B cell (primary cell): ENCODE data around the gene SASH1. TPM values are rescaled to one million over a fixed set of nuclear protein-coding genes. Genes with fewer than 3 reads are reported as not detected.
A peak's percentile ranks its signal among the peaks of the same experiment; 100 is the strongest.

ENCODE experiments used
- ATAC-seq: fragments of 200-7000 bp; cut with Tn5 transposase; one replicate; pipeline ENCODE4 v1.10.0; 2021; ENCODE audit warnings: low read depth, mild to moderate bottlenecking, moderate number of reproducible peaks, moderate library complexity
- CTCF ChIA-PET: fragments of 350-600 bp; sonication (Branson Sonifier 250); formaldehyde crosslinking; loops from one replicate; lab custom pipeline; 2021; ENCODE audit warnings: antibody characterized with exemption, inconsistent platforms; lab: Charles Lee
- POLR2A ChIA-PET: fragments of 350-600 bp; sonication (Branson Sonifier 250); formaldehyde crosslinking; loops from one replicate; lab custom pipeline; 2021; ENCODE audit warnings: antibody characterized with exemption; lab: Charles Lee
- DNase-seq: peaks from one replicate; pipeline ENCODE4 v3.0.0; 2013
- H2AFZ ChIP-seq: 2 replicates; pipeline ENCODE4 v1.6.1; 2012; ENCODE audit warnings: mild to moderate bottlenecking, low read depth, low read length; ENCODE audit not compliant: insufficient read depth, poor library complexity, severe bottlenecking
- H3K27ac ChIP-seq, 2 donors: 1 replicate in 1 of 2; 2 replicates in 1 of 2; pipeline ENCODE4 v1.5.1; 2012 to 2013; ENCODE audit warnings: low read length in 2 of 2, mild to moderate bottlenecking in 2 of 2, moderate library complexity in 1 of 2
- H3K27me3 ChIP-seq, 4 experiments: fragments of 200-600 bp in 1 of 4; sonication (generic) in 1 of 4; replicated peaks in 1 of 4; 1 replicate in 2 of 4; 2 replicates in 2 of 4; pipeline versions ENCODE4 v1.6.1 to v1.7.0; 2013 to 2016; ENCODE audit warnings: low read length in 3 of 4, mild to moderate bottlenecking in 2 of 4, mixed read lengths in 1 of 4, moderate library complexity in 1 of 4; ENCODE audit not compliant: insufficient read depth in 4 of 4, control insufficient read depth in 3 of 4; ENCODE audit errors: control extremely low read depth in 1 of 4
- H3K36me3 ChIP-seq, 2 experiments: replicated peaks in 1 of 2; 1 replicate in 1 of 2; 2 replicates in 1 of 2; pipeline versions ENCODE4 v1.6.1 to v1.7.1; 2013; ENCODE audit warnings: low read length in 1 of 2; ENCODE audit not compliant: insufficient read depth in 2 of 2, control insufficient read depth in 1 of 2; ENCODE audit errors: control extremely low read depth in 1 of 2, extremely low read depth in 1 of 2
- H3K4me1 ChIP-seq, 2 donors: fragments of 200-600 bp in 1 of 2; sonication (generic) in 1 of 2; 1 replicate in 1 of 2; 2 replicates in 1 of 2; pipeline versions ENCODE4 v1.5.1 to v1.6.1; 2013 to 2017; ENCODE audit warnings: low read length in 2 of 2; ENCODE audit not compliant: control insufficient read depth in 2 of 2, insufficient read depth in 2 of 2
- H3K4me2 ChIP-seq: replicated peaks from 2 replicates; pipeline ENCODE3; 2012; ENCODE audit warnings: mild to moderate bottlenecking, low read depth, low read length; ENCODE audit not compliant: poor library complexity, severe bottlenecking
- H3K4me3 ChIP-seq, 5 experiments: fragments of 200-600 bp in 1 of 5; sonication (generic) in 1 of 5; 1 replicate in 3 of 5; 2 replicates in 2 of 5; pipeline versions ENCODE4 v1.5.1 to v1.7.0; 2011 to 2016; ENCODE audit warnings: low read length in 4 of 5, mild to moderate bottlenecking in 4 of 5, low read depth in 2 of 5, control low read depth in 1 of 5, moderate library complexity in 1 of 5; ENCODE audit not compliant: insufficient read depth in 1 of 5; ENCODE audit errors: control extremely low read depth in 1 of 5, extremely low read depth in 1 of 5
- H3K79me2 ChIP-seq: fragments of 200-600 bp; sonication (generic); one replicate; pipeline ENCODE4 v1.6.0; 2016; ENCODE audit warnings: low read length; ENCODE audit not compliant: control insufficient read depth, insufficient read depth
- H3K9ac ChIP-seq: fragments of 200-600 bp; sonication (generic); 2 replicates; pipeline ENCODE4 v1.6.1; 2017; ENCODE audit warnings: mild to moderate bottlenecking, low read length, moderate library complexity
- H3K9me3 ChIP-seq, 3 donors: one replicate each; pipeline versions ENCODE4 v1.6.1 to v1.7.1; 2013; ENCODE audit warnings: low read length in 2 of 3; ENCODE audit not compliant: control insufficient read depth in 2 of 3, insufficient read depth in 1 of 3; ENCODE audit errors: control extremely low read depth in 1 of 3
- H4K20me1 ChIP-seq: 2 replicates; pipeline ENCODE4 v1.6.0; 2012; ENCODE audit warnings: mild to moderate bottlenecking, low read length; ENCODE audit not compliant: insufficient read depth, control insufficient read depth, poor library complexity, severe bottlenecking
- H3K27ac Mint-ChIP-seq: one replicate; pipeline ENCODE4 v1.8.0; 2021; ENCODE audit warnings: mixed read lengths
- H3K27me3 Mint-ChIP-seq: one replicate; pipeline ENCODE4 v1.8.0; 2021; ENCODE audit warnings: mixed read lengths
- H3K4me1 Mint-ChIP-seq: one replicate; pipeline ENCODE4 v1.8.0; 2021; ENCODE audit warnings: mixed read lengths
- H3K4me3 Mint-ChIP-seq: one replicate; pipeline ENCODE4 v1.8.0; 2021; ENCODE audit warnings: mixed read lengths
- H3K9me3 Mint-ChIP-seq: one replicate; pipeline ENCODE4 v1.8.0; 2022; ENCODE audit warnings: mixed read lengths; ENCODE audit not compliant: insufficient read depth
- EZH2 ChIP-seq: IDR thresholded peaks from 2 replicates; pipeline ENCODE4 v1.6.1; 2012; ENCODE audit warnings: borderline replicate concordance, low read depth, mild to moderate bottlenecking, moderate library complexity, low read length; ENCODE audit not compliant: insufficient read depth, poor library complexity, severe bottlenecking
- WGBS: methylation state at CpG from one replicate; pipeline ENCODE4 v1.1.5; 2013; ENCODE audit warnings: missing lambda C conversion rate; ENCODE audit not compliant: insufficient coverage; 5-methylcytosine and 5-hydroxymethylcytosine counted together
- intact Hi-C: fragments of 100-400 bp; cut with micrococcal nuclease; formaldehyde crosslinking; loops from one replicate; pipeline ENCODE4 v1.10.0; 2022
- polyA plus RNA-seq: library from polyadenylated mRNA; depleted of rRNA; stranded (reverse); fragments of >200 nt; gene quantifications from 2 replicates; pipeline ENCODE4 v1.2.3, GENCODE V29; 2012
- total RNA-seq, 2 donors: library from RNA; stranded (reverse); fragments of 120-200 nt in 1 of 2; gene quantifications; 1 replicate in 1 of 2; 2 replicates in 1 of 2; pipeline versions ENCODE4 v1.2.3 to v1.2.4, GENCODE V29; 2013 to 2022
- TF ChIP-seq, protein P1 (sequence below): fragments of 200-600 bp; IDR thresholded peaks from one replicate; pipeline ENCODE4 v1.8.0; 2022; ENCODE audit warnings: antibody characterized with exemption, mild to moderate bottlenecking

SASH1 gene
- total and polyA plus RNA-seq, 2 donors (not counting 1 experiment from before 2014, with no cell fraction given): 0.01 to 0.07 TPM

DNA sequence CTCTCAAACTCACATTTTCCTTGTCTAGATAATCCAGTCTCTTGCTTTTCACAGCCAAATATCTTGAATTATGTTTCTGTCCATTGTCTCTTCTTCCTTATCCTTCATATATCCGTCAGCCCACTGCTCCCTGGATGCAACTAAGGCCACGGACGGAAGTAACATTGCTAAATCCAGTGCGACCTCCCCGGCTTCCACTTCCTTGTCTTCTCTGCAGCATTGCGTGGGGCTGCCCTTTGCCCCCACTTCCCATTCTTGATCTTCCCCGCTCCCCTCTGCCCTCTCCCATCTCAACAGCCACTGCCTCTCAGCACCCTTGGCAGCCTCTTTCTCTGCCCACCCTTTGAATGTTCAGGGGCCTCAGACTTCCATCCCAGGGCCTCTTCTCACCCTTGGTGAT lies 213.8 kb downstream of the SASH1 start:
- CTCF ChIA-PET: interaction anchor here (0.6 to 2.6 kb wide), 2 partner anchors 21 to 432 kb away, joined by 4 to 12 read pairs; no protein-coding TSS in a partner anchor
- no peak overlapping the region for H3K27ac ChIP-seq
- Mint-ChIP-seq H3K4me3 (no peak overlapping the region), H3K4me1 (peaks cover 23% of the 10 kb centered on the region), H3K27me3 (peaks cover 11% of the 10 kb centered on the region), H3K27ac (no peak overlapping the region), H3K9me3 (peaks cover 2% of the 10 kb centered on the region)
- no peak overlapping the region for H2AFZ ChIP-seq
- H4K20me1 ChIP-seq: no peaks in the 10 kb centered on the region
- no peak overlapping the region for H3K9ac ChIP-seq
- H3K36me3 ChIP-seq: no peaks in the 10 kb centered on the region
- ATAC-seq (no peak), DNase-seq (no peak)
- POLR2A ChIA-PET: no interaction called here
- no peak overlapping the region for H3K4me2 ChIP-seq
- H3K4me1 ChIP-seq: peaks cover 14 to 32% of the 10 kb centered on the region in 2 donors
- H3K27me3 ChIP-seq: peaks cover 0 to 2% (median 0%) of the 10 kb centered on the region in 4 experiments
- no peak for TF ChIP-seq EZH2
- TF ChIP-seq, protein P1, sequence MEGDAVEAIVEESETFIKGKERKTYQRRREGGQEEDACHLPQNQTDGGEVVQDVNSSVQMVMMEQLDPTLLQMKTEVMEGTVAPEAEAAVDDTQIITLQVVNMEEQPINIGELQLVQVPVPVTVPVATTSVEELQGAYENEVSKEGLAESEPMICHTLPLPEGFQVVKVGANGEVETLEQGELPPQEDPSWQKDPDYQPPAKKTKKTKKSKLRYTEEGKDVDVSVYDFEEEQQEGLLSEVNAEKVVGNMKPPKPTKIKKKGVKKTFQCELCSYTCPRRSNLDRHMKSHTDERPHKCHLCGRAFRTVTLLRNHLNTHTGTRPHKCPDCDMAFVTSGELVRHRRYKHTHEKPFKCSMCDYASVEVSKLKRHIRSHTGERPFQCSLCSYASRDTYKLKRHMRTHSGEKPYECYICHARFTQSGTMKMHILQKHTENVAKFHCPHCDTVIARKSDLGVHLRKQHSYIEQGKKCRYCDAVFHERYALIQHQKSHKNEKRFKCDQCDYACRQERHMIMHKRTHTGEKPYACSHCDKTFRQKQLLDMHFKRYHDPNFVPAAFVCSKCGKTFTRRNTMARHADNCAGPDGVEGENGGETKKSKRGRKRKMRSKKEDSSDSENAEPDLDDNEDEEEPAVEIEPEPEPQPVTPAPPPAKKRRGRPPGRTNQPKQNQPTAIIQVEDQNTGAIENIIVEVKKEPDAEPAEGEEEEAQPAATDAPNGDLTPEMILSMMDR: no peak
- 83% methylated on average over 6 of the region's 7 CpGs for WGBS
- intact Hi-C loops: loop anchor here (5.0 kb wide), 1 partner anchor 191 kb away; the partner anchor contains the start of gene UST
- H3K79me2 ChIP-seq: no peaks in the 10 kb centered on the region
- H3K9me3 ChIP-seq: no peaks in the 10 kb centered on the region
- no peak overlapping the region for H3K4me3 ChIP-seq

- H2AFZ ChIP-seq: peak overlapping the region; percentile 32
- no peaks in the 10 kb centered on the region for H4K20me1 ChIP-seq
- H3K27me3 Mint-ChIP-seq: peaks cover 11% of the 10 kb centered on the region
- H3K36me3 ChIP-seq: no peaks in the 10 kb centered on the region
- no peaks in the 10 kb centered on the region for H3K9me3 ChIP-seq
- peak overlapping the region in 1 of 5 experiments; percentile 38 for H3K4me3 ChIP-seq
- intact Hi-C loops: loop anchor here (5.0 kb wide), 1 partner anchor 189 kb away; the partner anchor contains the start of gene UST
- ChIA-PET CTCF (interaction anchor here (1.1 to 2.6 kb wide), 3 partner anchors 9 to 959 kb away, joined by 3 to 12 read pairs (median 4); no protein-coding TSS in a partner anchor), POLR2A (no interaction called here)
- no peak overlapping the region for H3K27ac ChIP-seq
- H3K79me2 ChIP-seq: no peaks in the 10 kb centered on the region
- H3K4me3 Mint-ChIP-seq: peak overlapping the region; percentile 71
- DNase-seq (peak; percentile 53), ATAC-seq (peak; percentile 35)
- peak overlapping the region; percentile 39 for H3K9ac ChIP-seq
- H3K27me3 ChIP-seq: peaks cover 0 to 2% (median 0%) of the 10 kb centered on the region in 4 experiments
- peak overlapping the region; percentile 67 for H3K4me2 ChIP-seq
- 0% methylated on average over 3 of the region's 7 CpGs for WGBS
- peaks cover 14 to 32% of the 10 kb centered on the region in 2 donors for H3K4me1 ChIP-seq
- TF ChIP-seq EZH2: no peak
- TF ChIP-seq, protein P1: no peak
- peaks cover 23% of the 10 kb centered on the region for H3K4me1 Mint-ChIP-seq
- peak overlapping the region; percentile 23 for H3K27ac Mint-ChIP-seq
- peaks cover 2% of the 10 kb centered on the region for H3K9me3 Mint-ChIP-seq
These were observed 215.2 kb downstream of the SASH1 start for GRCh38 chr6:148557796-148558321.
